Neural cell (in vitro differentiated cells): ENCODE measurements around the gene GYPC. TPM values are rescaled to one million over a fixed set of nuclear protein-coding genes. Genes with fewer than 3 reads are reported as not detected.

Source experiments
- H2AFZ ChIP-seq: fragments of 200-600, 300-800 bp; sonication (generic), shearing (Covaris generic); 2 replicates; pipeline ENCODE4 v1.6.0; 2014; ENCODE audit warnings: low read depth, mild to moderate bottlenecking, antibody characterized with exemption, low read length, moderate library complexity
- H3F3A ChIP-seq: fragments of 200-600 bp; shearing (Covaris generic); 2 replicates; pipeline ENCODE4 v1.6.1; 2016; ENCODE audit warnings: mild to moderate bottlenecking, moderate library complexity, mixed read lengths, antibody characterized with exemption, low read length; ENCODE audit not compliant: insufficient read depth, poor library complexity, severe bottlenecking
- H3K27ac ChIP-seq: fragments of 200-600, 300-800 bp; sonication (generic), shearing (Covaris generic); 2 replicates; pipeline ENCODE4 v1.5.1; 2014; ENCODE audit warnings: mild to moderate bottlenecking, low read length, moderate library complexity
- H3K27me3 ChIP-seq: fragments of 300-800, 200-600 bp; sonication (generic), shearing (Covaris generic); 2 replicates; pipeline ENCODE4 v1.6.0; 2014; ENCODE audit warnings: mild to moderate bottlenecking, low read depth, low read length, moderate library complexity; ENCODE audit not compliant: insufficient read depth
- H3K36me3 ChIP-seq: fragments of 300-800, 200-600 bp; sonication (generic), shearing (Covaris generic); 2 replicates; pipeline ENCODE4 v1.5.1; 2014; ENCODE audit warnings: mild to moderate bottlenecking, antibody characterized with exemption, low read length, moderate library complexity; ENCODE audit not compliant: insufficient read depth
- H3K4me2 ChIP-seq: fragments of 300-800, 200-600 bp; sonication (generic), shearing (Covaris generic); 2 replicates; pipeline ENCODE4 v1.6.0; 2014; ENCODE audit warnings: mild to moderate bottlenecking, low read length
- H3K4me3 ChIP-seq: fragments of 300-800, 200-600 bp; sonication (generic), shearing (Covaris generic); 2 replicates; pipeline ENCODE4 v1.5.1; 2014; ENCODE audit warnings: mild to moderate bottlenecking, low read length, moderate library complexity
- H3K79me2 ChIP-seq: fragments of 200-600 bp; shearing (Covaris generic); replicated peaks from 2 replicates; pipeline ENCODE4 v1.6.0; 2014; ENCODE audit warnings: mild to moderate bottlenecking, low read length, moderate library complexity; ENCODE audit not compliant: insufficient read depth
- H3K9ac ChIP-seq: fragments of 300-800, 200-600 bp; sonication (generic), shearing (Covaris generic); 2 replicates; pipeline ENCODE4 v1.6.1; 2016; ENCODE audit warnings: mild to moderate bottlenecking, low read length, mixed read lengths
- H3K9me2 ChIP-seq: fragments of 200-600 bp; shearing (Covaris generic); 2 replicates; pipeline ENCODE4 v1.6.1; 2016; ENCODE audit warnings: mild to moderate bottlenecking, low read length, mixed read lengths; ENCODE audit not compliant: insufficient read depth
- H3K9me3 ChIP-seq: fragments of 200-600, 300-800 bp; sonication (generic), shearing (Covaris generic); 2 replicates; pipeline ENCODE4 v1.6.1; 2016; ENCODE audit warnings: mild to moderate bottlenecking, mixed run types, low read length, moderate library complexity, mixed read lengths
- H4K20me1 ChIP-seq: fragments of 200-600 bp; shearing (Covaris generic); 2 replicates; pipeline ENCODE4 v1.6.1; 2016; ENCODE audit warnings: mild to moderate bottlenecking, mixed run types; ENCODE audit not compliant: insufficient read depth
- CTCF ChIP-seq: fragments of 450-650 bp; IDR thresholded peaks from 2 replicates; pipeline ENCODE4 v1.5.1; 2014; ENCODE audit warnings: antibody characterized with exemption, mild to moderate bottlenecking, moderate library complexity; ENCODE audit not compliant: poor library complexity, severe bottlenecking
- EP300 ChIP-seq: fragments of 450-650 bp; conservative IDR thresholded peaks from 2 replicates; pipeline ENCODE4 v1.6.1; 2014; ENCODE audit warnings: antibody characterized with exemption, mild to moderate bottlenecking, moderate library complexity; ENCODE audit not compliant: poor library complexity, severe bottlenecking
- EZH2 ChIP-seq: fragments of 200-600, 300-800 bp; shearing (Covaris generic), sonication (generic); IDR thresholded peaks from 2 replicates; pipeline ENCODE4 v1.6.1; 2014; ENCODE audit warnings: antibody characterized with exemption, low read length, borderline replicate concordance, mild to moderate bottlenecking; ENCODE audit not compliant: insufficient read depth, poor library complexity, severe bottlenecking
- MXI1 ChIP-seq: fragments of 450-650 bp; conservative IDR thresholded peaks from 2 replicates; pipeline ENCODE4 v1.6.1; 2014; ENCODE audit warnings: antibody characterized with exemption, mild to moderate bottlenecking; ENCODE audit not compliant: poor library complexity, severe bottlenecking
- POLR2AphosphoS5 ChIP-seq: IDR thresholded peaks from 2 replicates; pipeline ENCODE4 v1.6.1; 2012
- RAD21 ChIP-seq: fragments of 450-650 bp; conservative IDR thresholded peaks from 2 replicates; pipeline ENCODE4 v1.6.1; 2014; ENCODE audit warnings: antibody characterized with exemption, mild to moderate bottlenecking, moderate library complexity
- REST ChIP-seq: IDR thresholded peaks from 2 replicates; pipeline ENCODE4 v1.6.1; 2012; ENCODE audit warnings: borderline replicate concordance
- SMC3 ChIP-seq: fragments of 450-650 bp; conservative IDR thresholded peaks from 2 replicates; pipeline ENCODE4 v1.6.1; 2014; ENCODE audit warnings: antibody characterized with exemption, mild to moderate bottlenecking, moderate library complexity; ENCODE audit not compliant: poor library complexity
- TAF1 ChIP-seq: IDR thresholded peaks from 2 replicates; pipeline ENCODE4 v1.6.1; 2012; ENCODE audit warnings: low read depth
- polyA plus RNA-seq: library from polyadenylated mRNA; depleted of rRNA; stranded (reverse); fragments of >200 nt; gene quantifications from 2 replicates; pipeline ENCODE4 v1.2.3, GENCODE V29; 2014

GYPC gene
- polyA plus RNA-seq, 1 donor from 2014 or later, result 0.40 TPM

- Histone ChIP-seq H3K4me2 (no peak overlapping the region), H3K9ac (no peak overlapping the region), H2AFZ (no peak overlapping the region), H3F3A (no peaks in the 10 kb centered on the region), H3K4me3 (no peak overlapping the region), H3K36me3 (no peaks in the 10 kb centered on the region), H4K20me1 (no peaks in the 10 kb centered on the region), H3K79me2 (no peaks in the 10 kb centered on the region), H3K9me2 (no peaks in the 10 kb centered on the region), H3K9me3 (no peaks in the 10 kb centered on the region), H3K27ac (no peak overlapping the region), H3K27me3 (no peaks in the 10 kb centered on the region)
- no peak for TF ChIP-seq REST
- TF ChIP-seq TAF1, result no peak
- TF ChIP-seq EP300, result no peak
- TF ChIP-seq EZH2, result no peak
- no peak for TF ChIP-seq CTCF
- TF ChIP-seq MXI1, result no peak
Observed at GRCh38 chr2:126729896-126730295, 73.9 kb downstream of the GYPC start.

GRCh38 chr2:126730655-126731054 is 74.7 kb downstream of the GYPC start:
- Histone ChIP-seq H3K9me2 (no peaks in the 10 kb centered on the region), H3K27ac (no peak overlapping the region), H3K27me3 (no peaks in the 10 kb centered on the region), H3K4me3 (no peak overlapping the region), H4K20me1 (no peaks in the 10 kb centered on the region), H3K9me3 (no peaks in the 10 kb centered on the region), H3K4me2 (no peak overlapping the region), H3K9ac (no peak overlapping the region), H3K79me2 (no peaks in the 10 kb centered on the region), H3F3A (no peaks in the 10 kb centered on the region), H3K36me3 (no peaks in the 10 kb centered on the region), H2AFZ (no peak overlapping the region)
- TF ChIP-seq EP300, result no peak
- TF ChIP-seq CTCF, result no peak
- TF ChIP-seq SMC3, result no peak
- no peak for TF ChIP-seq REST
- TF ChIP-seq RAD21, result no peak
- TF ChIP-seq TAF1, result no peak
- no peak for TF ChIP-seq EZH2
- no peak for TF ChIP-seq MXI1
- no peak for TF ChIP-seq POLR2AphosphoS5
